HG03066 (cell line): ENCODE results near the gene MAML2.

Experiments
- ATAC-seq: cut with Tn5 transposase; IDR thresholded peaks from one replicate; pipeline ENCODE4 v1.9.1; 2021; ENCODE audit warnings: low read depth; ENCODE audit not compliant: unreplicated experiment

The MAML2 gene

GRCh38 chr11:95999711-96000406 lies 343.1 kb downstream of the MAML2 start:
- ATAC-seq = no peak

GRCh38 chr11:95996621-95997235 lies 346.3 kb downstream of the MAML2 start:
- no peak for ATAC-seq

- ATAC-seq = no peak
Observed at GRCh38 chr11:95994329-95994728, 348.7 kb downstream of the MAML2 start.

GRCh38 chr11:95993438-95994298 lies 349.3 kb downstream of the MAML2 start:
- no peak for ATAC-seq

GRCh38 chr11:95991545-95991944 lies 351.4 kb downstream of the MAML2 start:
- no peak for ATAC-seq

- no peak for ATAC-seq
Observed at GRCh38 chr11:95991101-95991500, 351.9 kb downstream of the MAML2 start.

- ATAC-seq = no peak
Observed at GRCh38 chr11:95989780-95990179, 353.2 kb downstream of the MAML2 start.

GRCh38 chr11:95989076-95989605 lies 353.9 kb downstream of the MAML2 start:
- no peak for ATAC-seq

- no peak for ATAC-seq
Observed at GRCh38 chr11:95985174-95985808, 357.7 kb downstream of the MAML2 start.

GRCh38 chr11:95984072-95984471 lies 358.9 kb downstream of the MAML2 start:
- no peak for ATAC-seq

GRCh38 chr11:95977534-95978174 lies 365.3 kb downstream of the MAML2 start:
- no peak for ATAC-seq

GRCh38 chr11:95976550-95976949 lies 366.4 kb downstream of the MAML2 start:
- no peak for ATAC-seq

GRCh38 chr11:95975343-95975742 lies 367.7 kb downstream of the MAML2 start:
- no peak for ATAC-seq

GRCh38 chr11:95972060-95972459 lies 370.9 kb downstream of the MAML2 start:
- no peak for ATAC-seq

GRCh38 chr11:95968585-95968984 lies 374.4 kb downstream of the MAML2 start:
- no peak for ATAC-seq

GRCh38 chr11:95964281-95964680 lies 378.7 kb downstream of the MAML2 start:
- ATAC-seq = no peak

- no peak for ATAC-seq
Observed at GRCh38 chr11:95961758-95962157, 381.2 kb downstream of the MAML2 start.

GRCh38 chr11:95950905-95951304 lies 392.1 kb downstream of the MAML2 start:
- no peak for ATAC-seq

- no peak for ATAC-seq
Observed at GRCh38 chr11:95948637-95949036, 394.4 kb downstream of the MAML2 start.

- ATAC-seq = no peak
Observed at GRCh38 chr11:95944623-95945022, 398.4 kb downstream of the MAML2 start.
